ENCODE data around the gene TNNI2. TPM values are rescaled to one million over a fixed set of nuclear protein-coding genes. Genes with fewer than 3 reads are reported as not detected.
A peak's percentile ranks its signal among the peaks of the same experiment; 100 is the strongest.

TNNI2 gene
- total RNA-seq, 1 donor from 2014 or later, result not detected

DNA sequence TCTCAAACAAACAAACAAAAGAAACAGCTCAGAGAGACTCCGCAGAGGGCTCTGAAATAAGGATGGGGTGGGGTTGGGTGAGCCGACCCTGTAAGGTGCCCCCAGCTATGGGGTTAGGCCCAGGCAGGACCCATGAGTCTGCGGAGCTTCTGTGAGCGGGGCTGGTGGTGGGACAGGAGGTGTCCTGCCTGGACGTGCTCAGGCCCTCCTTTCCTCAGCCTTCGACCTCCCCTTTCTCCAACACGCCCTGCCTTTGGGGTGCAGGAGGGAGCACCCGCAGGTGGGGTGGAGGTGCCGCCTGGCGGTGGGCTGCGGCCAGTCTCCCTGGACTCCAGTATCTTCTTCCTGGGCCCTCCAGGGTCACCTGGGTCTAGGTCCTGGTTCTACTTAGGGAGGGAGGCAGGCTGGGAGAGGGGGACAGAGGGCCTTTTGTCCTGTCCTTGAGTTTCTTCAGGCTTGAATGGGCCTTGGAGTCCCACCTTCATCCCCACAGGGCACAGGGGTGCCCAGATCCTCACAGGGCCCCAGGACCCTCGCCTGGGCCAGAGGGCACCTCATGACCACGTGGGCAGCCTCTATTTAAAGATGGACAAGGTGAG, 40.7 kb downstream of the TNNI2 start:
- peak; percentile 24 for DNase-seq
- no peaks in the 10 kb centered on the region for H3K9me3 ChIP-seq (replicated peaks)
- intact Hi-C loops (cut with micrococcal nuclease), result no loop called here
- H3K27ac ChIP-seq (replicated peaks), result peak overlapping the region; percentile 97
- no peak overlapping the region for H3K4me3 ChIP-seq
- no peaks in the 10 kb centered on the region for H3K27me3 ChIP-seq (ENCODE audit: low read depth)
- peaks cover 8% of the 10 kb centered on the region for H3K36me3 ChIP-seq
- H3K4me1 ChIP-seq, result peaks cover 87% of the 10 kb centered on the region
- TF ChIP-seq, protein P1, sequence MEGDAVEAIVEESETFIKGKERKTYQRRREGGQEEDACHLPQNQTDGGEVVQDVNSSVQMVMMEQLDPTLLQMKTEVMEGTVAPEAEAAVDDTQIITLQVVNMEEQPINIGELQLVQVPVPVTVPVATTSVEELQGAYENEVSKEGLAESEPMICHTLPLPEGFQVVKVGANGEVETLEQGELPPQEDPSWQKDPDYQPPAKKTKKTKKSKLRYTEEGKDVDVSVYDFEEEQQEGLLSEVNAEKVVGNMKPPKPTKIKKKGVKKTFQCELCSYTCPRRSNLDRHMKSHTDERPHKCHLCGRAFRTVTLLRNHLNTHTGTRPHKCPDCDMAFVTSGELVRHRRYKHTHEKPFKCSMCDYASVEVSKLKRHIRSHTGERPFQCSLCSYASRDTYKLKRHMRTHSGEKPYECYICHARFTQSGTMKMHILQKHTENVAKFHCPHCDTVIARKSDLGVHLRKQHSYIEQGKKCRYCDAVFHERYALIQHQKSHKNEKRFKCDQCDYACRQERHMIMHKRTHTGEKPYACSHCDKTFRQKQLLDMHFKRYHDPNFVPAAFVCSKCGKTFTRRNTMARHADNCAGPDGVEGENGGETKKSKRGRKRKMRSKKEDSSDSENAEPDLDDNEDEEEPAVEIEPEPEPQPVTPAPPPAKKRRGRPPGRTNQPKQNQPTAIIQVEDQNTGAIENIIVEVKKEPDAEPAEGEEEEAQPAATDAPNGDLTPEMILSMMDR (IDR thresholded peaks at IDR 0.05; ENCODE audit: borderline replicate concordance), result no peak

DNA sequence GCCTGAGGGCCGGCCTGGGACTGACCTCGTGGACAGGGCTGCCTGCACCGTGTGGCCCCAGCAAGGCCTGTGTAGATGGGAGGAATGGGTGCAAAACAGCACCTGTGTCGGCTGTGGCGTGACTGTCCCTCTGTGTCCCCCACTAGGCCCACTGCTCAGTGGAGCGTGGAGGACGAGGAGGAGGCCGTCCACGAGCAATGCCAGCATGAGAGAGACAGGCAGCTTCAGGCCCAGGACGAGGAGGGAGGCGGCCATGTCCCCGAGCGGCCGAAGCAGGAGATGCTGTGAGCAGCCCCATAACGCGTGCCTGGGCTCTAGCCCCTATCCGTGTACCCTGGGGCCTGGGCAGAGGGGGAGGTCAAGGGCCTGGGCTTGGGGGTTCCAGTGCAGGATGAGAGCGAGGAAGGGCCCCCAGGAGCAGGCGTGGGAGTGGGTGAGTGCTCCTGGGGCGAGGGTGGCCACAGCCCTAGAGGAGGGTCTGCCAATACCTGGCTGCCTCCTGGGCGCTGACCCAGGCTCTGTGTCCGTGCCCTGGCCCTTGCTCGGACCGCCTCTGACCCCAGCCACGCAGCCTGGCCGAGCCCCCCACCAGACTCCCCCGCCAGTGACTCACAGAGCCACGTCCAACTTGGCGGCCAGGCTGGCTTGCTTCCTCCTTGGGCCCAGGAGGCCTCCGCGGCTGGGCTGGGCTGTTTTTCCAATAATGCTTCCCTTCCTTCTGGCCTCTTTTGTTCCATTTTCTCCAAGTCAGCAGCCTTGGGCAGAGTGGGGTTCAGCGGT, 41.4 kb downstream of the TNNI2 start:
- H3K27ac ChIP-seq (replicated peaks), result peak overlapping the region; percentile 97
- peak overlapping the region; percentile 45 for H3K4me3 ChIP-seq
- DNase-seq, result peak; percentile 84
- H3K9me3 ChIP-seq (replicated peaks), result no peaks in the 10 kb centered on the region
- intact Hi-C loops (cut with micrococcal nuclease), result loop anchor here (5.0 kb wide), 1 partner anchor 42 kb away; no protein-coding TSS in a partner anchor
- TF ChIP-seq, protein P1 (IDR thresholded peaks at IDR 0.05; ENCODE audit: borderline replicate concordance), result no peak
- peaks cover 80% of the 10 kb centered on the region for H3K4me1 ChIP-seq
- H3K27me3 ChIP-seq (ENCODE audit: low read depth), result no peaks in the 10 kb centered on the region
- peaks cover 12% of the 10 kb centered on the region for H3K36me3 ChIP-seq

DNA sequence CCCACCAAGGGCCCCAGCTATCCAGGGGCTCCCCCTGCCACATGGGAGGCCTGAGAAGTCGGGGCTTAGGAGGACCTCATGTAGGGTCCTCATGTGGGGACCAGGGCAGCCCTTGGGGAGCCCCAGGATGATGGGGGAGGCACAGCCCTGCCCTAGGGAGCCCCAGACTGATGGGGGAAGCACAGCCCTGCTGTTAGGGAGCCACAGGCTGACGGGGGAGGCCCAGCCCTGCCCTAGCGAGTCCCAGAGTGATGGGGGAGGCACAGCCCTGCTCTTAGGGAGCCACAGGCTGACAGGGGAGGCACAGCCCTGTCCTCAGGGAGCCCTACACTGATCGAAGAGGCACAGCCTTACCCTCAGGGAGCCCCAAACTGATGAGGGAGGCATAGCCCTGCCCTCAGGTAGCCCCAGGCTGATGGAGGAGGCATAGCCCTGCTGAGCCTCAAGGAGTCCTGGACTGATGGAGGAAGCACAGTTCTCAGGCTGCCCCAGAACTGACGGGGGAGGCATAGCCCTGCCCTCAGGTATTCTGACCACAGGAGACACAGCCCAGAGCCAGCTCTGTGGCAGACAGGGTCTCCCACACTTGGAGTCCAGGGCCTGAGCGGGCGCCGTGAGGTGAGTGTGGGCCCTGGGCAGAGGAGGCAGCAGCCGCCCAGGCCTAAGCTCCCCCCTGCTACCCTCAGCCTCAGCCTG, 42.1 kb downstream of the TNNI2 start:
- Histone ChIP-seq H3K27ac (replicated peaks) (peak overlapping the region; percentile 97), H3K36me3 (peaks cover 14% of the 10 kb centered on the region), H3K9me3 (replicated peaks) (no peaks in the 10 kb centered on the region), H3K27me3 (ENCODE audit: low read depth) (no peaks in the 10 kb centered on the region), H3K4me1 (peaks cover 73% of the 10 kb centered on the region), H3K4me3 (peak overlapping the region; percentile 45)
- intact Hi-C loops (cut with micrococcal nuclease), result loop anchor here (5.0 kb wide), 1 partner anchor 41 kb away; no protein-coding TSS in a partner anchor
- TF ChIP-seq, protein P1 (IDR thresholded peaks at IDR 0.05; ENCODE audit: borderline replicate concordance), result no peak
- peak; percentile 19 for DNase-seq

DNA sequence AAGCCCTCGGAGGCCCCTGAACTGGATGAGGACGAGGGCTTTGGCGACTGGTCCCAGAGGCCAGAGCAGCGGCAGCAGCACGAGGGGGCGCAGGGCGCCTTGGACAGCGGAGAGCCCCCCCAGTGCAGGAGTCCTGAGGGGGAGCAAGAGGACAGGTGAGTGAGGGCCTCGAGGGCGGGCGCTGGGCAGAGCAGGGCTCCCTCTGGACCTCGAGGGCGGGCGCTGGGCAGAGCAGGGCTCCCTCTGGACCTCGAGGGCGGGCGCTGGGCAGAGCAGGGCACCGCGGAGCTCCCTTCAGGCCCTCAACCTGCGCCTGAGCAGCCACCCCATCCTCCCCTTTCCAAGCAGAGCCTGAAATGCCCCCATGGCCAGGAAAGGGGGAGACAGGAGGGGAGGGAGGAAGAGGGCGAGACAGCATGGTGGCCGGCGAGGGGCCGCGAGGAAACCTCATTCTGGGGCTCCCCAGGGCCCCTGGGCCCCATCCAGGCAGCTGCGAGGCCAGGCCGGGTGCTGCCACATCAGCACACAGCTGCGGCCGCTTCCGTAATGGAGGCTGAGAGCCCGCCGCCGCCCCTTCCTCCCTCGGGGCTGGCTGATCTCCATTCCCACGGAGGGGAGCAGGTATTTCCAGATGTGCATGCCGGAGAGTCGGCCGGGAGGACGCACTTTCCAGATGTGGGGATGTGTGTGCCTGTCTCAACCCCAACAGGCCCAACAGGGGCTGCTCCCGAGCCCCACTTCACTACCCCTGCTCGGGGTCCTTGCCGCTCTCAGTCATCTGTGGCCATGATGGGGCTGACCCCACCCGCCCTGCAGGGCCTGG, 42.9 kb downstream of the TNNI2 start:
- Histone ChIP-seq H3K27me3 (ENCODE audit: low read depth) (no peaks in the 10 kb centered on the region), H3K4me3 (peak overlapping the region; percentile 45), H3K9me3 (replicated peaks) (no peaks in the 10 kb centered on the region), H3K36me3 (peaks cover 14% of the 10 kb centered on the region), H3K27ac (replicated peaks) (peak overlapping the region; percentile 97), H3K4me1 (peaks cover 65% of the 10 kb centered on the region)
- intact Hi-C loops (cut with micrococcal nuclease), result loop anchor here (5.0 kb wide), 1 partner anchor 41 kb away; no protein-coding TSS in a partner anchor
- peak; percentile 79 for DNase-seq
- TF ChIP-seq, protein P1 (IDR thresholded peaks at IDR 0.05; ENCODE audit: borderline replicate concordance), result no peak
